Measurements from ENCODE around the gene GULP1.
"Not testable (repeated sequence)": the region's sequence is repeated elsewhere in the genome, so short reads cannot be mapped to it uniquely, and the experiment has no call there.

Gene GULP1

GRCh38 chr2:188293601-188294351 lies 2.1 kb downstream of the GULP1 start:
- DNase-seq: no peak

GRCh38 chr2:188294352-188294926 lies 2.8 kb downstream of the GULP1 start:
- no peak for DNase-seq

DNA sequence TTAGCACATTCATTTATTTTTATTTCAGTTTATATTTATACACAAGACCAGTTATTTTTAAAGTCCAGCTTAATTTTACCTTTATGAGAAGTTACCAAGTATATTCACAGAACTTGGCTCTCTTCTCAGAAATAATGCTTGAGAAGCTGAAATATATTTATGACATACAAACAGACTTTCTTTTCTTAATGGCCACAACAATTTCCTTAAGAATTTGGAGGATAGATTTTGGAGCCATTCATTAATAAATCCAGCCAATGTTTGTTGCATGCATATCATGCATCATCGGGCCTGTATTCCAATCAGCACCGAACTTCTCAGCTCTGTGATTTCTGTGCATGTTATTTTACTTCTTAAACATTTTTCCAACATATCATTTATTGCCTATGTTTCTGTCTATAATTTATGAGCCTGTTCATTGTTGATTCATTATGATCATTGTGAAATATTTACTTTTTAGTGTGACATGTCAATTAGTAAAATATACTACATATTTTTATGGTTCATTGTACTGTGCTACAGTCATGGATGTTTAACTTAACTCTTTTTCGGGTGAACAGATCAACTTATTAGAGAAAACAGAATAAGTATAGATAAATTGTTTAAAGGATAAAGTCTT lies 3.5 kb downstream of the GULP1 start:
- DNase-seq: no peak

DNA sequence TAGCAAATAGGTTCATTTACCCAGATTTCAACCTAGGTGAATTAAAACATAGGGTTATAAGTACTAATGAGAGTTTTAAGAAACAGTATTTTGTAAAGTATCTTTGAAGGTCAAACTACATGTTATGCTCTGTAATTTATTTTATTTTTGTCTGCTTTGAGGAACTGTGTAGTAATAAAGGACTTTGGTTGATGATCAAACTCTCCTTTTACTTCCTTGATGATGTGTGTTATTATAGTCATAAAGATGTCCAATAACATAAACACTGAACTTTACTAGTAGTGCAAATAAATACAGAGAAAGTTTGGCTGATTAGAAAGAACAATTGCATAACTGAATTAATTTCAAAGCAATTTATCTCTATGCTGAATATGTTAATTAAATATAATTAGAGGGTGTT lies 6.3 kb downstream of the GULP1 start:
- DNase-seq: no peak

- not testable (repeated sequence) for DNase-seq
These were observed 7.3 kb downstream of the GULP1 start for GRCh38 chr2:188298937-188299371.

- no peak for DNase-seq
These were observed 11.8 kb downstream of the GULP1 start for GRCh38 chr2:188303363-188304031.

DNA sequence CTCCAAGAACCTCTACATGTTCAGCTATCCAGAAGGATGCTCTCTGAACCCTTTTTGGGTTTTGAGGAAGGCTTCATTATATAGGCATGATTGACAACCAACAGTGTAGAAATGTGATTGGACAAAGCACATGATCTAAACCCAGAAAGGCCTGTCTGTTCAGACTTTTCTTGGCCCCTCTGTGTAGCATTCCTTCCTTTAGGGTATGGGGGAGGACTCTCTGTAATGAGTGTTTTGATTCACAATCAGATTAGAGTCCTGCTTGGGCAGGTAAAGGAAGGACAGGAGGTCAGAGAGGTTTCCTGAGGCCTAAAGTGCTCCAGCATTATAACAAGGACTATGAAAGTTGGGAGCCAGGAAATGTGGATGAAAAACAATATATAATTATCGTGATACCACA lies 13.6 kb downstream of the GULP1 start:
- no peak for DNase-seq

DNA sequence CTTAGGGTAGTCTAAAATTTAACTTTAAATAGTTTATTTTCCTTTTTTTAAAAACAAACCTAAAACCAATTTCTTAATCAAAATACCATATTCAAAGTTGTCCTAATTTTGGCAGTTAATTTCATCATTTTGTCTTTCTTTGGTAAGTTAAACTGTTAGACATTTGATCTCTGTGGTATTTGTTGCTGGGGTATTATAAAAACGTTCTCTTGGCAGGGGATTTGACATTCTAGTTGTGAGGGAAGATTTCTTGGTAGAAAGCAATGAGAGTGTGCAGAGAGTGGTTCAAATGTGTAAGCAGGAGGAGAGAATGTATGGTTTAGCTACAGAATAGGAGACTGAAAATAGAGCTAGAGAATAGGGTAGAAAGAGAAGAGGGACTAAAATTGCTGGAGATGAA lies 14.6 kb downstream of the GULP1 start:
- DNase-seq: no peak

- no peak for DNase-seq
These were observed 16.2 kb downstream of the GULP1 start for GRCh38 chr2:188307850-188308283.

- DNase-seq: no peak
These were observed 16.8 kb downstream of the GULP1 start for GRCh38 chr2:188308483-188308882.

GRCh38 chr2:188309364-188309763 lies 17.7 kb downstream of the GULP1 start:
- no peak for DNase-seq

GRCh38 chr2:188314314-188315054 lies 22.8 kb downstream of the GULP1 start:
- DNase-seq: no peak

DNA sequence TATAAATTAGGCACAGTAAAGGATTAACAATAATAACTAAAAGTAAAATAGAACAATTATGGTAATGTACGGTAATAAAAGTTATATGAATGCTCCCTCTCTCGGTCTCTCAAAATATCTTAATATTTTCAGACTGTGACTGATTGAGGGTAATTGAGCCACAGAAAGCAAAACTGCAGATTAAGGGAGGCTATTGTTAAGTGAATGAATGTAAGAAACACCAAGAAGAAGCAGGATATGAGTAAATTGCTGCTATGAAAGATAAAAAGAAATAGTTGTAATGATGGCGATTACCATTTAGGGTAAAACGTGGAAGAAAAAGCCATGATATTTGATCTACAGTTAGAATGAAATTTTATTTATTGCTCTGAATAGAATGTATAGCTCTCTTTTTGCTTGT lies 24.1 kb downstream of the GULP1 start:
- DNase-seq: no peak

DNA sequence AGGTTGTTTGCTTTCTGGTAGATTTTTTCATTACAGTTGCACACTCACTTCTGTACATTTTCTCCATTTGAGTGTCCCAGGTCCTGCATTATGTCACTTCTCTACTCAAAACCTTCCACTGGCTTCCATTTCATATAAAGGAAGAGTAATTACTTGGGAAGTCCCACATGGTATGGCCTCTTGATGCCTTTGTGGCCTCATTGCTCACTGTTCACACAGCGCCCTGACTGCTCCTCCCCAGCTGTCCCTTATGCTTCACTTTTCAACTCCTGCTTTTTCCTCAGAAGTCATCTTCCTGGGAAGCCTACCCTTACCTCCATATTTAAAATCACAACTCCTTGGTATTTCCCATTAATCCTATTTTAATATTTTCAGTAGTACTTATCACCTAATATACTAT lies 24.7 kb downstream of the GULP1 start:
- DNase-seq: no peak

GRCh38 chr2:188316791-188317423 lies 25.2 kb downstream of the GULP1 start:
- no peak for DNase-seq

DNA sequence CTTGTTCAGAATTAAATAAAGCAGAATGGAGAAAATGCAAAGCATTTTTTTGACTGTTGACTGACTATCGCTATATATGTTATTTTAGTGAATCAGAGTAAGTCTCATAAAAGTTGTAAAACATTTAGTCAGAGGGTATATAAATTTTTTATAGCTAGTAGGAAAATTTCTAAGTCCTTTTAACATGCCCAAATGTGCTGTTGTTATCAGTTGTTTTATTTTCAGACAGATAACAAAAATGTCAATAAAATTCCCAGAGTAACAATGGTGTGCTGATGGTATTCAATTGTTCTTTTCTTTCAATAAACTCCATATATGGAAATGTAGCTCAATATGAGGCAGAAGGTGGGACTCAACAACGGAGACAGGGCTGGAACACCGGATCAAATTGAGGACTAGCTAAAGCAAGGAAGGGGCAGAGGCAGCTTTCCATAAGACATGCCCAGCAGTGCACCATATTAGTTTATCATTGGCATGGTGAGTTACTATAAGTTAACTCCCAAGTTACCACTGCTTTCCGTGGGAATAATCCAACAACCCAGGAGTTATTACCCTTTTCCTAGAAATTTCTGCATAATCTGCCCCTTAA lies 26.6 kb downstream of the GULP1 start:
- no peak for DNase-seq

DNA sequence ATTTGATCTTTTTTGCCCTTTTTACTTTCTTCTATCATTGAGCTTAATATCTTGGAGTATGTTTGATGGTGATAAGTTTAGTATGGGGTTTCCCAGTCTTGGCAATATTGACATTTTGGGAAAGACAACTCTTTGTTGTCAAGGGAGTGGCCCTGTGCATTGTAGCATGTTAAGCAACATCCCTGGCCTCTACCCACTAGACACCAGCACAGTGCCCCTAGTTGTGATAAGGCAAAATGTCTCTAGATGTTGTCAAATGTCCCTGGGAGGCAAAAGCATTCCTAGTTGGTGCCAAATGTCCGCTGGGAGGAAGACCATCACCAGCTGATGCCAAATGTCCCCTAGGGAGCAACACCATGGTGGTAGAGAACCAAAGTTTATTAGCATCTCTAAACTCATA lies 28.2 kb downstream of the GULP1 start:
- DNase-seq: no peak

- no peak for DNase-seq
These were observed 29.2 kb downstream of the GULP1 start for GRCh38 chr2:188320861-188321260.

DNA sequence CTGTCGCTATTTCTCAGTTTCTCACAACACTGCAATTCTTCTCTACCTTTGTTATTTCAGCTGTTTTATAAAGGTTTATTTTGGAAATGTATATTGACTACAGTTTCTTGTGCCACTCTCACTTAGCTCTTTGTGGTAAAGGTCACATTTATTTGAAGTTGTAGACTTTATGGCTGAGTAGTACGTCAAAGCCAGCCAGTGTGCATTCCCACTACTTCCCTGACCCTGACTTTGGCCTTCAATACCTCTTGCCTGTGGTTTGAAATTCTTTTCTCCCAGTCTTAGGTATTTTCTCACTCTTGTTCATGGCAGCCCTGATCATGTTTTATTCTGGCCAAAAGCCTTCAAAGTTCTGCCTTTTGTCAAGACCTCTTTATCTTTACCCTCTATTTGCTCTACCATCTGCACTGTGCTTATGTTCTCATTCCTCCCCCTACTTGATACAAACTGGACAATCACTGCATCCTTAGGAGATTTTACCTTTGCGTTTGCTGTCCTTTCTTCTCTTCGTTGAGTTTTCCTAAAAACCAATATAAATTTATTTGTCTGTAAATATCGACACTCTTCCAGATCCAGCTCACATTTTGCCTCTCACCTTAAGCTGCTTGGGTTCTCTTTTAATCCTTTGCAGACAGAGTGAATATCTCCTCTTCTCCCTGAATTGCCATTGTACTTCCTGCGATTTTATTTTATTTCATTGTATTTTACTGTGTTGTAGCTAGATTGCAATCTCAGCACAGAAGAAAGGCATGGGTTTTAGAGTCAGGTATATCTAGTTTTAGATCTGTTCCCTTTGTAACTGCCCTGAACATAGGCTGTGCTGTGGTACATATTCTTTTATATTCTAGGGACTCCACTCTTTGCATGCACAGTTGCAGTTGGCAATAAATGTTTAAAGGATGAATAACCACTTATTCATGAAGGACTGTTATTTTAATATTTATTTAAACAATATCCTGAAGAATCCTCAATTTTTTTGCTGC lies 31.2 kb downstream of the GULP1 start:
- DNase-seq: no peak

GRCh38 chr2:188324067-188324466 lies 32.4 kb downstream of the GULP1 start:
- no peak for DNase-seq

GRCh38 chr2:188326290-188326668 lies 34.6 kb downstream of the GULP1 start:
- DNase-seq: no peak
